PC-9 (cell line): ENCODE data around the gene PPARGC1A.

ENCODE experiments used
- EZH2 ChIP-seq: fragments of 200-600 bp; sonication (generic); IDR thresholded peaks from 2 replicates; pipeline ENCODE4 v1.8.0; 2017; ENCODE audit warnings: antibody characterized with exemption, low read depth
- TF ChIP-seq, protein P1 (sequence below): fragments of 200-600 bp; sonication (generic); conservative IDR thresholded peaks from 2 replicates; pipeline ENCODE4 v1.6.1; 2017; ENCODE audit warnings: mixed run types, antibody characterized with exemption, mild to moderate bottlenecking, moderate library complexity

DNA sequence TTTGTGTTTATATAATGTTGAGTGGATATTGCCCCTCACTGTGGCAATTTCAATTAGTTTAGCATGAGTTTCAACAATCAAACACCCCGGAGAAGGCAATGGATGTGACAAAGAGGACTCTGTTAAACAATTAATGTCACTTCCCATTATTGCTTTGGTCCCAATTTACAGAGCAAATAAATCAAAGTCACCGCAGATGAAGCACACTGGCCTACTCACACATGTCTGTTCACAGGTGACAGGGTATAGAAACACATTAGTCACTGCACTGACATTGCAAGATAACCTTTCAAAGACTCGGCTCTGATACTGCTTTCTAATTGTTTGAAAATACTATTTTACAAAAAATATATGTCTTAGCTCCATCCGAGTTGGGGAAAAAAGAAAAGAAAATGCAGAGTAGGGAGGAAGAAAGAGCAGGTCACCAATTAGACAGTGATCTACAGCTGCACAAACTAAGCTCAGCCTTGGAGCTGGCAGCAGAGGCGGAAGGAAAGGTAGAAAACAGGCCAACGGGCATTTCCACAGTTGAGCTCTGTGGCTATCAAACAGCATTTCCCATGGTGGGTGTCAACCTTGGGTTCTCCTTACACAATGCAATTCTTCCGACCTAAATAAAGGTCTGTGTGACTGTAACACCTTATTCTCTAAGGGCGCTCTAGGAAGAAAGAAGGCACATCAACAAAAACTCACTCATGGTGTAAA lies 53.9 kb downstream of the PPARGC1A start:
- TF ChIP-seq, protein P1, sequence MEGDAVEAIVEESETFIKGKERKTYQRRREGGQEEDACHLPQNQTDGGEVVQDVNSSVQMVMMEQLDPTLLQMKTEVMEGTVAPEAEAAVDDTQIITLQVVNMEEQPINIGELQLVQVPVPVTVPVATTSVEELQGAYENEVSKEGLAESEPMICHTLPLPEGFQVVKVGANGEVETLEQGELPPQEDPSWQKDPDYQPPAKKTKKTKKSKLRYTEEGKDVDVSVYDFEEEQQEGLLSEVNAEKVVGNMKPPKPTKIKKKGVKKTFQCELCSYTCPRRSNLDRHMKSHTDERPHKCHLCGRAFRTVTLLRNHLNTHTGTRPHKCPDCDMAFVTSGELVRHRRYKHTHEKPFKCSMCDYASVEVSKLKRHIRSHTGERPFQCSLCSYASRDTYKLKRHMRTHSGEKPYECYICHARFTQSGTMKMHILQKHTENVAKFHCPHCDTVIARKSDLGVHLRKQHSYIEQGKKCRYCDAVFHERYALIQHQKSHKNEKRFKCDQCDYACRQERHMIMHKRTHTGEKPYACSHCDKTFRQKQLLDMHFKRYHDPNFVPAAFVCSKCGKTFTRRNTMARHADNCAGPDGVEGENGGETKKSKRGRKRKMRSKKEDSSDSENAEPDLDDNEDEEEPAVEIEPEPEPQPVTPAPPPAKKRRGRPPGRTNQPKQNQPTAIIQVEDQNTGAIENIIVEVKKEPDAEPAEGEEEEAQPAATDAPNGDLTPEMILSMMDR = no peak
- no peak for TF ChIP-seq EZH2
